Measurements from ENCODE around the gene CCNK. TPM values are rescaled to one million over a fixed set of nuclear protein-coding genes. Genes with fewer than 3 reads are reported as not detected.
A peak's percentile ranks its signal among the peaks of the same experiment; 100 is the strongest.

CCNK gene
- total and polyA plus RNA-seq, 2 of the 13 experiments (the other 11 are each of a cell fraction or from before 2014, with no cell fraction given): 4.9 to 9.7 TPM

DNA sequence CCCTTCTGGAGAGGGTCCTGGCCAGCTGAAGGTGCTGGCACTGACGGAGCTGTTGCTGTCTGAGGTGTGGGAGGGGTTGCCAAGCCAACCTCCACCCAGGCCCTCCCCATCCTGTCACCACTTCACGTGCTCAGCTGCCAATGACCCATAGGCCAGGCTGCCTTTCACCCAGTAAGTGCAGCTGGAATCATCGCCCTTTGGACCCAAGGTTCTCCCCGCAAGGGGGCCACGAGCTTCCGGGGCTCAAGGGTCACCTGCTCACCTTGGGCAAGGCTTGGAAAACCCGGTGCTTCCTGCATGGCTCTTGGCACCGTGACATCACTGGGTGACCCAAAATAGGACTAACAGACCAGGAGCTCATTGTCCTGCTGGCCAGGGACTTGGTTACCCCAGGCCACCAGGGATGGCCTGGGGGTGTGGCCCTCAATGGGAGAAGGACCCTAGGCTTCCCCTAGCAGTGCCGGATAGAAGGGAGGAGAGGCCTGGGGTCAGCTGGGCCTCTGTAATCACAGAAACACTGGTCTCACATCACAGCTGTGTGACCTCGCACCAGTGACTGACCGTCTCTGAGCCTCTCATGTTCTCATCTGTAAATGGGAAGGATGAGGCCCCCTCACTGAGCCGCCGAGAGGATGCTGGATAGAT lies 71.5 kb downstream of the CCNK start (continued):
- TF ChIP-seq, protein P1, sequence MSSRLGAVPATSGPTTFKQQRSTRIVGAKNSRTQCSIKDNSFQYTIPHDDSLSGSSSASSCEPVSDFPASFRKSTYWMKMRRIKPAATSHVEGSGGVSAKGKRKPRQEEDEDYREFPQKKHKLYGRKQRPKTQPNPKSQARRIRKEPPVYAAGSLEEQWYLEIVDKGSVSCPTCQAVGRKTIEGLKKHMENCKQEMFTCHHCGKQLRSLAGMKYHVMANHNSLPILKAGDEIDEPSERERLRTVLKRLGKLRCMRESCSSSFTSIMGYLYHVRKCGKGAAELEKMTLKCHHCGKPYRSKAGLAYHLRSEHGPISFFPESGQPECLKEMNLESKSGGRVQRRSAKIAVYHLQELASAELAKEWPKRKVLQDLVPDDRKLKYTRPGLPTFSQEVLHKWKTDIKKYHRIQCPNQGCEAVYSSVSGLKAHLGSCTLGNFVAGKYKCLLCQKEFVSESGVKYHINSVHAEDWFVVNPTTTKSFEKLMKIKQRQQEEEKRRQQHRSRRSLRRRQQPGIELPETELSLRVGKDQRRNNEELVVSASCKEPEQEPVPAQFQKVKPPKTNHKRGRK (CRISPR knock-in tag; IDR thresholded peaks at IDR 0.05): no peak
- TF ChIP-seq, protein P2, sequence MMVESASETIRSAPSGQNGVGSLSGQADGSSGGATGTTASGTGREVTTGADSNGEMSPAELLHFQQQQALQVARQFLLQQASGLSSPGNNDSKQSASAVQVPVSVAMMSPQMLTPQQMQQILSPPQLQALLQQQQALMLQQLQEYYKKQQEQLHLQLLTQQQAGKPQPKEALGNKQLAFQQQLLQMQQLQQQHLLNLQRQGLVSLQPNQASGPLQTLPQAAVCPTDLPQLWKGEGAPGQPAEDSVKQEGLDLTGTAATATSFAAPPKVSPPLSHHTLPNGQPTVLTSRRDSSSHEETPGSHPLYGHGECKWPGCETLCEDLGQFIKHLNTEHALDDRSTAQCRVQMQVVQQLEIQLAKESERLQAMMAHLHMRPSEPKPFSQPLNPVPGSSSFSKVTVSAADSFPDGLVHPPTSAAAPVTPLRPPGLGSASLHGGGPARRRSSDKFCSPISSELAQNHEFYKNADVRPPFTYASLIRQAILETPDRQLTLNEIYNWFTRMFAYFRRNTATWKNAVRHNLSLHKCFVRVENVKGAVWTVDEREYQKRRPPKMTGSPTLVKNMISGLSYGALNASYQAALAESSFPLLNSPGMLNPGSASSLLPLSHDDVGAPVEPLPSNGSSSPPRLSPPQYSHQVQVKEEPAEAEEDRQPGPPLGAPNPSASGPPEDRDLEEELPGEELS (CRISPR knock-in tag; IDR thresholded peaks at IDR 0.05): peak; percentile 91
- TF ChIP-seq ZNF761 (CRISPR knock-in tag; conservative IDR thresholded peaks at IDR 0.05) (peak; percentile 87), POLR2G (IDR thresholded peaks at IDR 0.05; ENCODE audit: low read depth, low read length) (no peak), BHLHE40 (IDR thresholded peaks at IDR 0.05; ENCODE audit: low read length) (peak; percentile 99), MTF1 (CRISPR knock-in tag; IDR thresholded peaks at IDR 0.05) (no peak), NONO (IDR thresholded peaks at IDR 0.05) (no peak), NONO (CRISPR knock-in tag; conservative IDR thresholded peaks at IDR 0.05) (peak; percentile 94), PHF20 (CRISPR knock-in tag; IDR thresholded peaks at IDR 0.05) (peak; percentile 32; the same call in 1 of the 2 replicates), ZNF577 (CRISPR knock-in tag; IDR thresholded peaks at IDR 0.05; ENCODE audit: borderline replicate concordance, low read depth) (peak; percentile 80; the same call in 1 of the 2 replicates), ZKSCAN1 (IDR thresholded peaks at IDR 0.05; ENCODE audit: low read length) (no peak), SRY (CRISPR knock-in tag; IDR thresholded peaks at IDR 0.05) (no peak), JUND (CRISPR knock-in tag; IDR thresholded peaks at IDR 0.05) (peak; percentile 93), NAIF1 (CRISPR knock-in tag; IDR thresholded peaks at IDR 0.05; ENCODE audit: borderline replicate concordance) (0 out of 2 replicates have a peak, but pooled peaks have one; percentile 59), ZNF660 (CRISPR knock-in tag; IDR thresholded peaks at IDR 0.05; ENCODE audit: borderline replicate concordance, low read depth) (no peak), MIER2 (CRISPR knock-in tag; IDR thresholded peaks at IDR 0.05) (peak; percentile 77; the same call in 1 of the 2 replicates), ZNF550 (CRISPR knock-in tag; IDR thresholded peaks at IDR 0.05; ENCODE audit: borderline replicate concordance) (no peak), ZNF367 (CRISPR knock-in tag; IDR thresholded peaks at IDR 0.05; ENCODE audit: borderline replicate concordance) (no peak), HOXA9 (CRISPR knock-in tag; IDR thresholded peaks at IDR 0.05; ENCODE audit: borderline replicate concordance) (no peak), ZNF230 (CRISPR knock-in tag; IDR thresholded peaks at IDR 0.05) (peak; percentile 97), ZBTB38 (CRISPR knock-in tag; IDR thresholded peaks at IDR 0.05) (peak; percentile 97), NCOR1 (IDR thresholded peaks at IDR 0.05; ENCODE audit: borderline replicate concordance, low read length) (peak; percentile 98), RFX5 (IDR thresholded peaks at IDR 0.05; ENCODE audit: low read depth, low read length) (0 out of 2 replicates have a peak, but pooled peaks have one; percentile 34), ZNF205 (CRISPR knock-in tag; IDR thresholded peaks at IDR 0.05) (peak; percentile 85; the same call in 1 of the 2 replicates), NFKBIZ (CRISPR knock-in tag; IDR thresholded peaks at IDR 0.05) (peak; percentile 90), KDM5B (CRISPR knock-in tag; IDR thresholded peaks at IDR 0.05; ENCODE audit: borderline replicate concordance) (peak; percentile 94; the same call in 1 of the 2 replicates), KDM5A (IDR thresholded peaks at IDR 0.05; ENCODE audit: borderline replicate concordance, low read length) (no peak)
- TF ChIP-seq, protein P3, sequence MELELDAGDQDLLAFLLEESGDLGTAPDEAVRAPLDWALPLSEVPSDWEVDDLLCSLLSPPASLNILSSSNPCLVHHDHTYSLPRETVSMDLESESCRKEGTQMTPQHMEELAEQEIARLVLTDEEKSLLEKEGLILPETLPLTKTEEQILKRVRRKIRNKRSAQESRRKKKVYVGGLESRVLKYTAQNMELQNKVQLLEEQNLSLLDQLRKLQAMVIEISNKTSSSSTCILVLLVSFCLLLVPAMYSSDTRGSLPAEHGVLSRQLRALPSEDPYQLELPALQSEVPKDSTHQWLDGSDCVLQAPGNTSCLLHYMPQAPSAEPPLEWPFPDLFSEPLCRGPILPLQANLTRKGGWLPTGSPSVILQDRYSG (CRISPR knock-in tag; IDR thresholded peaks at IDR 0.05): no peak

All from HepG2 (cell line).